OCI-LY1 (cell line): ENCODE results near the gene INO80E.

Source experiments
- H2AFZ ChIP-seq: fragments of 200-600 bp; sonication (generic), shearing (Covaris generic); 2 replicates; pipeline ENCODE4 v1.6.0; 2014; ENCODE audit warnings: antibody characterized with exemption, mild to moderate bottlenecking, low read length
- H3F3A ChIP-seq: fragments of 200-600 bp; sonication (generic), shearing (Covaris generic); 2 replicates; pipeline ENCODE4 v1.6.0; 2014; ENCODE audit warnings: mild to moderate bottlenecking, antibody characterized with exemption, low read length, moderate library complexity; ENCODE audit not compliant: insufficient read depth
- H3K27ac ChIP-seq: fragments of 200-600 bp; sonication (generic); 2 replicates; pipeline ENCODE4 v1.5.1; 2014; ENCODE audit warnings: low read length, mixed run types, mild to moderate bottlenecking, low read depth; ENCODE audit not compliant: poor library complexity, severe bottlenecking
- H3K27me3 ChIP-seq: fragments of 200-600 bp; sonication (generic); 2 replicates; pipeline ENCODE4 v1.6.0; 2014; ENCODE audit warnings: antibody characterized with exemption, mild to moderate bottlenecking, low read length, moderate library complexity; ENCODE audit not compliant: insufficient read depth
- H3K36me3 ChIP-seq: fragments of 200-600 bp; sonication (generic); 2 replicates; pipeline ENCODE4 v1.6.1; 2014; ENCODE audit warnings: mild to moderate bottlenecking, antibody characterized with exemption, low read length, moderate library complexity, mixed read lengths; ENCODE audit not compliant: insufficient read depth
- H3K4me1 ChIP-seq: fragments of 200-600 bp; sonication (generic); 2 replicates; pipeline ENCODE4 v1.5.1; 2014; ENCODE audit warnings: mild to moderate bottlenecking, low read length, moderate library complexity; ENCODE audit not compliant: insufficient read depth, severe bottlenecking
- H3K4me2 ChIP-seq: fragments of 200-600 bp; sonication (generic), shearing (Covaris generic); 2 replicates; pipeline ENCODE4 v1.6.1; 2014; ENCODE audit warnings: low read length
- H3K4me3 ChIP-seq: fragments of 200-600 bp; sonication (generic); 2 replicates; pipeline ENCODE4 v1.5.1; 2014; ENCODE audit warnings: low read length, low read depth, mild to moderate bottlenecking, mixed read lengths; ENCODE audit not compliant: poor library complexity, severe bottlenecking
- H3K79me2 ChIP-seq: fragments of 200-600 bp; shearing (Covaris generic); 2 replicates; pipeline ENCODE4 v1.6.1; 2016; ENCODE audit warnings: mixed run types, low read length, mixed read lengths; ENCODE audit not compliant: insufficient read depth
- H3K9ac ChIP-seq: fragments of 200-600 bp; sonication (generic), shearing (Covaris generic); 2 replicates; pipeline ENCODE4 v1.6.1; 2014; ENCODE audit warnings: mild to moderate bottlenecking, low read length, mixed read lengths
- H3K9me2 ChIP-seq: fragments of 200-600 bp; sonication (generic), shearing (Covaris generic); 2 replicates; pipeline ENCODE4 v1.6.1; 2014; ENCODE audit warnings: low read depth, mild to moderate bottlenecking, low read length, mixed read lengths
- H3K9me3 ChIP-seq: fragments of 200-600 bp; shearing (Covaris generic); 2 replicates; pipeline ENCODE4 v1.6.1; 2014; ENCODE audit warnings: low read length, mixed read lengths
- H4K20me1 ChIP-seq: fragments of 200-600 bp; sonication (generic), shearing (Covaris generic); 2 replicates; pipeline ENCODE4 v1.6.0; 2016; ENCODE audit warnings: mild to moderate bottlenecking, low read length; ENCODE audit not compliant: insufficient read depth
- CTCF ChIP-seq: fragments of 200-600 bp; sonication (generic), shearing (Covaris generic); IDR thresholded peaks from 2 replicates; pipeline ENCODE4 v1.5.1; 2017; ENCODE audit warnings: mild to moderate bottlenecking, antibody characterized with exemption, low read length, moderate library complexity, mixed read lengths
- EZH2 ChIP-seq: fragments of 200-600 bp; sonication (generic), shearing (Covaris generic); IDR thresholded peaks from 2 replicates; pipeline ENCODE4 v1.8.0; 2017; ENCODE audit warnings: borderline replicate concordance, mixed run types, mild to moderate bottlenecking, antibody characterized with exemption, low read length, moderate library complexity, mixed read lengths

Gene INO80E

DNA sequence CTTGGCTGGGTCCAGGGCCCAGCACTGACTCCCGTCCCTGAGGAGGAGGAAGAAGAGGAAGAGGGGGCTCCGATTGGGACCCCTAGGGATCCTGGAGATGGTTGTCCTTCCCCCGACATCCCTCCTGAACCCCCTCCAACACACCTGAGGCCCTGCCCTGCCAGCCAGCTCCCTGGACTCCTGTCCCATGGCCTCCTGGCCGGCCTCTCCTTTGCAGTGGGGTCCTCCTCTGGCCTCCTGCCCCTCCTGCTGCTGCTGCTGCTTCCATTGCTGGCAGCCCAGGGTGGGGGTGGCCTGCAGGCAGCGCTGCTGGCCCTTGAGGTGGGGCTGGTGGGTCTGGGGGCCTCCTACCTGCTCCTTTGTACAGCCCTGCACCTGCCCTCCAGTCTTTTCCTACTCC is 9.1 kb upstream of the INO80E start:
- no peaks in the 10 kb centered on the region for H3K9me3 ChIP-seq
- H2AFZ ChIP-seq: no peak overlapping the region
- no peaks in the 10 kb centered on the region for H3K4me1 ChIP-seq
- H3F3A ChIP-seq: no peaks in the 10 kb centered on the region
- no peaks in the 10 kb centered on the region for H3K27me3 ChIP-seq
- H4K20me1 ChIP-seq: no peaks in the 10 kb centered on the region
- no peak overlapping the region for H3K4me3 ChIP-seq
- H3K9ac ChIP-seq: no peak overlapping the region
- H3K4me2 ChIP-seq: no peak overlapping the region
- H3K79me2 ChIP-seq: no peaks in the 10 kb centered on the region
- TF ChIP-seq EZH2 (no peak), CTCF (no peak)
- H3K27ac ChIP-seq: no peak overlapping the region
- H3K36me3 ChIP-seq: peaks cover 96% of the 10 kb centered on the region
- no peaks in the 10 kb centered on the region for H3K9me2 ChIP-seq

DNA sequence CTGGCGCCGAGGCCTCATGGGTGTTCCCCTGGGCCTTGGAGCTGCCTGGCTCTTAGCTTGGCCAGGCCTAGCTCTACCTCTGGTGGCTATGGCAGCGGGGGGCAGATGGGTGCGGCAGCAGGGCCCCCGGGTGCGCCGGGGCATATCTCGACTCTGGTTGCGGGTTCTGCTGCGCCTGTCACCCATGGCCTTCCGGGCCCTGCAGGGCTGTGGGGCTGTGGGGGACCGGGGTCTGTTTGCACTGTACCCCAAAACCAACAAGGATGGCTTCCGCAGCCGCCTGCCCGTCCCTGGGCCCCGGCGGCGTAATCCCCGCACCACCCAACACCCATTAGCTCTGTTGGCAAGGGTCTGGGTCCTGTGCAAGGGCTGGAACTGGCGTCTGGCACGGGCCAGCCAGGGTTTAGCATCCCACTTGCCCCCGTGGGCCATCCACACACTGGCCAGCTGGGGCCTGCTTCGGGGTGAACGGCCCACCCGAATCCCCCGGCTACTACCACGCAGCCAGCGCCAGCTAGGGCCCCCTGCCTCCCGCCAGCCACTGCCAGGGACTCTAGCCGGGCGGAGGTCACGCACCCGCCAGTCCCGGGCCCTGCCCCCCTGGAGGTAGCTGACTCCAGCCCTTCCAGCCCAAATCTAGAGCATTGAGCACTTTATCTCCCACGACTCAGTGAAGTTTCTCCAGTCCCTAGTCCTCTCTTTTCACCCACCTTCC is 8.5 kb upstream of the INO80E start:
- Histone ChIP-seq H3F3A (no peaks in the 10 kb centered on the region), H3K9me3 (no peaks in the 10 kb centered on the region), H3K9ac (no peak overlapping the region), H3K79me2 (no peaks in the 10 kb centered on the region), H3K4me1 (no peaks in the 10 kb centered on the region), H3K4me3 (no peak overlapping the region), H3K4me2 (no peak overlapping the region), H3K9me2 (no peaks in the 10 kb centered on the region), H4K20me1 (no peaks in the 10 kb centered on the region), H3K27ac (no peak overlapping the region), H3K27me3 (no peaks in the 10 kb centered on the region), H2AFZ (no peak overlapping the region), H3K36me3 (peaks cover 94% of the 10 kb centered on the region)
- no peak for TF ChIP-seq EZH2
- TF ChIP-seq CTCF: no peak

DNA sequence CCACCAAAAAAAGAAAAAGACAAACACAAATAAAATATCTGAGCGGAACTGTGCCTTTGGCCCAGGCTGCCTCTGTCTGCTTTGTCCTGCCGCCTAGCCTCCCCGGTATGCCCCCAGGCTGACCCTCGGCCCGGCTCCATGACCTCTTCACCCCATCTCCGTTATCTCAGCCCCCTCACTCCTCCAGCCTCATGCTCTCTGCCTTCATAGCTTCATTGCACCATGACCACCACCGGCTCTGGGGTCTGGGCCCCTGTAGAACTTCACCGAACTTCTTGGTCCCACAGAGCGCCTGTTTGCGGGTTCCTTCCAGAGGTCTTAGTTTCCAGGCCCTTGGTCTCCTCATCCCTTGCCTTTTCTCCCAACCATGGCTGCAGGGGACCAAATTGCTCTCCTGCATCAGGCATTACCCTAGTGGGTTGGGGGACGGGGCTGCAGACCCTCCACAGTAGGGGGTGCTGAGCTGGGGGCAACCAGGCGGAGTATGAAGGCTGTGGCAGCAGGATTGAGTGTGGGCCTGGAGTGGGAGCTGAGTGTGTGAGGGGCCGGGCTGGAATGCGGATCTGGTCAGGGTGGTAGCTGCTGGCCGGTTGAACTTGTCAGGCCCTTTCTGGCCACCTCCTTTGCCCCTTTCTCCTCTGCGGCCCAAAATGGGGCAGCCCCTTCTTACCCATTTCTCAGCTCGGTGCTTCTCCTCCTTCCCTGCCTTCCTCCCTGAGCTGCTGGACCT is 7.5 kb upstream of the INO80E start:
- Histone ChIP-seq H3F3A (no peaks in the 10 kb centered on the region), H3K4me1 (no peaks in the 10 kb centered on the region), H3K4me3 (no peak overlapping the region), H4K20me1 (no peaks in the 10 kb centered on the region), H3K27ac (no peak overlapping the region), H3K4me2 (no peak overlapping the region), H3K9me2 (no peaks in the 10 kb centered on the region), H3K36me3 (peaks cover 93% of the 10 kb centered on the region), H3K27me3 (no peaks in the 10 kb centered on the region), H2AFZ (no peak overlapping the region), H3K9me3 (no peaks in the 10 kb centered on the region), H3K9ac (no peak overlapping the region), H3K79me2 (no peaks in the 10 kb centered on the region)
- TF ChIP-seq CTCF: no peak
- TF ChIP-seq EZH2: no peak
